GM21786 (cell line): ENCODE measurements around the gene RREB1.

Source experiments
- ATAC-seq: cut with Tn5 transposase; IDR thresholded peaks from one replicate; pipeline ENCODE4 v1.9.1; 2021; ENCODE audit not compliant: unreplicated experiment

Gene RREB1

GRCh38 chr6:7107578-7108195, at the start of gene RREB1:
TSS of gene RREB1 (plus strand) at chr6:7107961. CDS start at chr6:7181912, 73,951 bp downstream.
- peak; percentile 59 for ATAC-seq

GRCh38 chr6:7058250-7058923, 49.4 kb upstream of the RREB1 start:
- no peak for ATAC-seq

GRCh38 chr6:7060769-7061516, 46.8 kb upstream of the RREB1 start:
- no peak for ATAC-seq

GRCh38 chr6:7062451-7063162, 45.2 kb upstream of the RREB1 start:
- no peak for ATAC-seq

GRCh38 chr6:7067305-7067704, 40.5 kb upstream of the RREB1 start:
- no peak for ATAC-seq

- ATAC-seq, result no peak
Observed at GRCh38 chr6:7071405-7071804, 36.4 kb upstream of the RREB1 start.

- ATAC-seq, result no peak
Observed at GRCh38 chr6:7073082-7073820, 34.5 kb upstream of the RREB1 start.

GRCh38 chr6:7073821-7074525, 33.8 kb upstream of the RREB1 start:
- ATAC-seq, result peak; percentile 95

- ATAC-seq, result no peak
Observed at GRCh38 chr6:7074870-7075269, 32.9 kb upstream of the RREB1 start.

- no peak for ATAC-seq
Observed at GRCh38 chr6:7075341-7076000, 32.3 kb upstream of the RREB1 start.

- no peak for ATAC-seq
Observed at GRCh38 chr6:7077856-7078255, 29.9 kb upstream of the RREB1 start.

GRCh38 chr6:7078856-7079255, 28.9 kb upstream of the RREB1 start:
- no peak for ATAC-seq

- ATAC-seq, result no peak
Observed at GRCh38 chr6:7080311-7080710, 27.4 kb upstream of the RREB1 start.

- peak; percentile 40 for ATAC-seq
Observed at GRCh38 chr6:7085911-7086310, 21.9 kb upstream of the RREB1 start.

- peak; percentile 65 for ATAC-seq
Observed at GRCh38 chr6:7086488-7086887, 21.3 kb upstream of the RREB1 start.

GRCh38 chr6:7087066-7087465, 20.7 kb upstream of the RREB1 start:
- ATAC-seq, result no peak

- peak; percentile 41 for ATAC-seq
Observed at GRCh38 chr6:7087491-7087979, 20.2 kb upstream of the RREB1 start.

GRCh38 chr6:7088076-7088742, 19.6 kb upstream of the RREB1 start:
- no peak for ATAC-seq

GRCh38 chr6:7098993-7099392, 8.8 kb upstream of the RREB1 start:
- no peak for ATAC-seq
